Liver (tissue), 9 donors: ENCODE measurements around the gene DIP2B. TPM values are rescaled to one million over a fixed set of nuclear protein-coding genes. Genes with fewer than 3 reads are reported as not detected.

Experiments used
- DNase-seq: peaks from one replicate; pipeline ENCODE4 v3.0.0-alpha.2; 2017; ENCODE audit warnings: low spot score
- H3K27ac ChIP-seq, 2 donors: one replicate each; pipeline ENCODE4 v1.7.0; 2013; ENCODE audit warnings: inconsistent platforms in 2 of 2, low read length in 2 of 2, control low read depth in 1 of 2, low read depth in 1 of 2, mild to moderate bottlenecking in 1 of 2
- H3K27me3 ChIP-seq, 4 donors: one replicate each; pipeline versions ENCODE4 v1.6.1 to v1.7.0; 2013; ENCODE audit warnings: low read length in 3 of 4, inconsistent platforms in 1 of 4, mild to moderate bottlenecking in 1 of 4, moderate library complexity in 1 of 4; ENCODE audit not compliant: control insufficient read depth in 4 of 4, insufficient read depth in 4 of 4
- H3K36me3 ChIP-seq, 4 donors: one replicate each; pipeline versions ENCODE4 v1.6.1 to v1.7.0; 2013; ENCODE audit warnings: low read length in 3 of 4, mild to moderate bottlenecking in 3 of 4, low read depth in 1 of 4, moderate library complexity in 1 of 4; ENCODE audit not compliant: control insufficient read depth in 4 of 4, insufficient read depth in 3 of 4
- H3K4me1 ChIP-seq, 4 donors: one replicate each; pipeline versions ENCODE4 v1.6.1 to v1.7.0; 2013; ENCODE audit warnings: low read length in 3 of 4, mild to moderate bottlenecking in 3 of 4, moderate library complexity in 1 of 4; ENCODE audit not compliant: control insufficient read depth in 4 of 4, insufficient read depth in 4 of 4
- H3K4me3 ChIP-seq, 3 donors: one replicate each; pipeline versions ENCODE4 v1.6.1 to v1.7.0; 2013; ENCODE audit warnings: low read length in 3 of 3, control low read depth in 1 of 3, low read depth in 1 of 3, mild to moderate bottlenecking in 1 of 3
- H3K9ac ChIP-seq, 2 donors: one replicate each; pipeline ENCODE4 v1.7.0; 2013; ENCODE audit warnings: low read length in 2 of 2, mild to moderate bottlenecking in 2 of 2, moderate library complexity in 2 of 2, control low read depth in 1 of 2, low read depth in 1 of 2
- H3K9me3 ChIP-seq, 4 donors: one replicate each; pipeline versions ENCODE4 v1.6.1 to v1.7.0; 2013; ENCODE audit warnings: low read length in 3 of 4; ENCODE audit not compliant: control insufficient read depth in 4 of 4
- EGR1 ChIP-seq, 2 donors: IDR thresholded peaks; 2 replicates each; pipeline ENCODE4 v1.6.1; 2016 to 2018; ENCODE audit warnings: antibody characterized with exemption in 2 of 2, low read depth in 2 of 2
- FOXA1 ChIP-seq: IDR thresholded peaks from 2 replicates; pipeline ENCODE4 v1.6.1; 2016; ENCODE audit warnings: antibody characterized with exemption
- FOXA2 ChIP-seq: IDR thresholded peaks from 2 replicates; pipeline ENCODE4 v1.6.1; 2016; ENCODE audit warnings: antibody characterized with exemption
- GABPA ChIP-seq, 2 donors: IDR thresholded peaks in 1 of 2; conservative IDR thresholded peaks in 1 of 2; 2 replicates each; pipeline ENCODE4 v1.6.1; 2016; ENCODE audit warnings: antibody characterized with exemption in 2 of 2, mild to moderate bottlenecking in 1 of 2, moderate library complexity in 1 of 2
- HNF4A ChIP-seq, 2 donors: conservative IDR thresholded peaks; 2 replicates each; pipeline ENCODE4 v1.6.1; 2016; ENCODE audit warnings: antibody characterized with exemption in 2 of 2, mild to moderate bottlenecking in 2 of 2
- HNF4G ChIP-seq: IDR thresholded peaks from 2 replicates; pipeline ENCODE4 v1.6.1; 2016; ENCODE audit warnings: antibody characterized with exemption
- JUND ChIP-seq, 2 donors: IDR thresholded peaks; 2 replicates each; pipeline ENCODE4 v1.6.1; 2016; ENCODE audit warnings: antibody characterized with exemption in 2 of 2
- NR2F2 ChIP-seq: IDR thresholded peaks from 2 replicates; pipeline ENCODE4 v1.6.1; 2016; ENCODE audit warnings: antibody characterized with exemption
- RAD21 ChIP-seq, 2 donors: IDR thresholded peaks; 2 replicates each; pipeline ENCODE4 v1.6.1; 2016; ENCODE audit warnings: antibody characterized with exemption in 2 of 2, mild to moderate bottlenecking in 2 of 2
- RXRA ChIP-seq, 2 donors: IDR thresholded peaks; 2 replicates each; pipeline ENCODE4 v1.6.1; 2017 to 2018; ENCODE audit warnings: antibody characterized with exemption in 2 of 2, mild to moderate bottlenecking in 1 of 2
- SP1 ChIP-seq: IDR thresholded peaks from 2 replicates; pipeline ENCODE4 v1.6.1; 2018; ENCODE audit warnings: antibody characterized with exemption, mild to moderate bottlenecking
- TAF1 ChIP-seq: conservative IDR thresholded peaks from 2 replicates; pipeline ENCODE4 v1.6.1; 2016; ENCODE audit warnings: antibody characterized with exemption, mild to moderate bottlenecking
- YY1 ChIP-seq: IDR thresholded peaks from 2 replicates; pipeline ENCODE4 v1.6.1; 2016; ENCODE audit warnings: antibody characterized with exemption, mild to moderate bottlenecking
- polyA plus RNA-seq, 2 donors: library from polyadenylated mRNA; stranded (reverse) in 1 of 2; unstranded in 1 of 2; fragments of 200-250 nt in 1 of 2; fragments of >200 nt in 1 of 2; fragmentation: Nextera tagmentation in 1 of 2; extraction: Ambion mirVana in 1 of 2; gene quantifications; one replicate each; pipeline versions ENCODE4 v1.2.1 to v1.2.3, GENCODE V29; 2013 to 2015
- total RNA-seq, 2 donors: library from RNA; depleted of rRNA; stranded (reverse); fragments of >200 nt; gene quantifications; one replicate each; pipeline ENCODE4 v1.2.3, GENCODE V29; 2014
- TF ChIP-seq, protein P1 (sequence below): IDR thresholded peaks from 2 replicates; pipeline ENCODE4 v1.6.1; 2016; ENCODE audit warnings: antibody characterized with exemption
- TF ChIP-seq, protein P2 (sequence below): IDR thresholded peaks from 2 replicates; pipeline ENCODE4 v1.6.1; 2016; ENCODE audit warnings: antibody characterized with exemption
- TF ChIP-seq, protein P3 (sequence below): IDR thresholded peaks from 2 replicates; pipeline ENCODE4 v1.6.1; 2016; ENCODE audit warnings: antibody characterized with exemption, mild to moderate bottlenecking
- TF ChIP-seq, protein P4 (sequence below): fragments of 150-350 bp; IDR thresholded peaks from 2 replicates; pipeline ENCODE4 v1.5.1; 2017; ENCODE audit warnings: improper control_type of control experiment, low read depth, low read length; ENCODE audit not compliant: missing input control
- TF ChIP-seq, protein P5 (sequence below): IDR thresholded peaks from 2 replicates; pipeline ENCODE4 v1.6.1; 2016; ENCODE audit warnings: antibody characterized with exemption
- donor health status: healthy.
- donor health status: healthy.
- donor health status: healthy.
- donor health status: healthy.
- donor health status: healthy.

The DIP2B gene
- total and polyA plus RNA-seq, 4 donors = 4.8 to 30.7 (median 13.8) TPM

DNA sequence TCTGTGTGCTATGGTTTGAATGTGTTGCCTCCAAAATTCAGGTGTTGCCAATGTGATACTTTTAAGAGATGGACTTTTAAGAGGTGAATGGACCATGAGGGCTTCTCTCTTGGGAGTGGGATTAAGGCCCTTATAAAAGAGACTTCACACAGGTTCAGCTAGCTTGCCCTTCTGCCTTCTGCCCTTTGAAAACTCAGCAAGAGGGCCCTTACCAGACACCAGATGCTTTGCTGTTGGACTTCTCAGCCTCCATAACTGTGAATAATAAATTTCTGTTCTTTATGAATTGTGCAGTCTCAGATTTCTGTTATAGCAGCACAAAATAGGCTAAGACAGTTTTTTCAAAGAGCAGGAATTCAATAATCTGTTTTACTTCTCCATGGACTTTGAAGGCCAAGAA lies 86.1 kb downstream of the DIP2B start:
- Histone ChIP-seq H3K9me3 (no peaks in the 10 kb centered on the region), H3K4me3 (no peak overlapping the region), H3K27me3 (no peaks in the 10 kb centered on the region), H3K4me1 (peaks cover 1 to 7% (median 3%) of the 10 kb centered on the region in 4 donors), H3K27ac (no peak overlapping the region), H3K36me3 (no peaks in the 10 kb centered on the region), H3K9ac (no peak overlapping the region)
- DNase-seq = no peak
- no peak for TF ChIP-seq FOXA2
- TF ChIP-seq GABPA (IDR thresholded peaks at IDR 0.05 in 1 of 2, conservative IDR thresholded peaks at IDR 0.05 in 1 of 2) = no peak
- no peak for TF ChIP-seq EGR1 (IDR thresholded peaks at IDR 0.05; ENCODE audit: low read depth in 2 of 2)
- TF ChIP-seq, protein P1, sequence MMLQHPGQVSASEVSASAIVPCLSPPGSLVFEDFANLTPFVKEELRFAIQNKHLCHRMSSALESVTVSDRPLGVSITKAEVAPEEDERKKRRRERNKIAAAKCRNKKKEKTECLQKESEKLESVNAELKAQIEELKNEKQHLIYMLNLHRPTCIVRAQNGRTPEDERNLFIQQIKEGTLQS = no peak
- no peak for TF ChIP-seq RXRA (IDR thresholded peaks at IDR 0.05)
- TF ChIP-seq NR2F2 = no peak
- TF ChIP-seq, protein P2, sequence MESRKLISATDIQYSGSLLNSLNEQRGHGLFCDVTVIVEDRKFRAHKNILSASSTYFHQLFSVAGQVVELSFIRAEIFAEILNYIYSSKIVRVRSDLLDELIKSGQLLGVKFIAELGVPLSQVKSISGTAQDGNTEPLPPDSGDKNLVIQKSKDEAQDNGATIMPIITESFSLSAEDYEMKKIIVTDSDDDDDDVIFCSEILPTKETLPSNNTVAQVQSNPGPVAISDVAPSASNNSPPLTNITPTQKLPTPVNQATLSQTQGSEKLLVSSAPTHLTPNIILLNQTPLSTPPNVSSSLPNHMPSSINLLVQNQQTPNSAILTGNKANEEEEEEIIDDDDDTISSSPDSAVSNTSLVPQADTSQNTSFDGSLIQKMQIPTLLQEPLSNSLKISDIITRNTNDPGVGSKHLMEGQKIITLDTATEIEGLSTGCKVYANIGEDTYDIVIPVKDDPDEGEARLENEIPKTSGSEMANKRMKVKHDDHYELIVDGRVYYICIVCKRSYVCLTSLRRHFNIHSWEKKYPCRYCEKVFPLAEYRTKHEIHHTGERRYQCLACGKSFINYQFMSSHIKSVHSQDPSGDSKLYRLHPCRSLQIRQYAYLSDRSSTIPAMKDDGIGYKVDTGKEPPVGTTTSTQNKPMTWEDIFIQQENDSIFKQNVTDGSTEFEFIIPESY = no peak
- TF ChIP-seq, protein P3, sequence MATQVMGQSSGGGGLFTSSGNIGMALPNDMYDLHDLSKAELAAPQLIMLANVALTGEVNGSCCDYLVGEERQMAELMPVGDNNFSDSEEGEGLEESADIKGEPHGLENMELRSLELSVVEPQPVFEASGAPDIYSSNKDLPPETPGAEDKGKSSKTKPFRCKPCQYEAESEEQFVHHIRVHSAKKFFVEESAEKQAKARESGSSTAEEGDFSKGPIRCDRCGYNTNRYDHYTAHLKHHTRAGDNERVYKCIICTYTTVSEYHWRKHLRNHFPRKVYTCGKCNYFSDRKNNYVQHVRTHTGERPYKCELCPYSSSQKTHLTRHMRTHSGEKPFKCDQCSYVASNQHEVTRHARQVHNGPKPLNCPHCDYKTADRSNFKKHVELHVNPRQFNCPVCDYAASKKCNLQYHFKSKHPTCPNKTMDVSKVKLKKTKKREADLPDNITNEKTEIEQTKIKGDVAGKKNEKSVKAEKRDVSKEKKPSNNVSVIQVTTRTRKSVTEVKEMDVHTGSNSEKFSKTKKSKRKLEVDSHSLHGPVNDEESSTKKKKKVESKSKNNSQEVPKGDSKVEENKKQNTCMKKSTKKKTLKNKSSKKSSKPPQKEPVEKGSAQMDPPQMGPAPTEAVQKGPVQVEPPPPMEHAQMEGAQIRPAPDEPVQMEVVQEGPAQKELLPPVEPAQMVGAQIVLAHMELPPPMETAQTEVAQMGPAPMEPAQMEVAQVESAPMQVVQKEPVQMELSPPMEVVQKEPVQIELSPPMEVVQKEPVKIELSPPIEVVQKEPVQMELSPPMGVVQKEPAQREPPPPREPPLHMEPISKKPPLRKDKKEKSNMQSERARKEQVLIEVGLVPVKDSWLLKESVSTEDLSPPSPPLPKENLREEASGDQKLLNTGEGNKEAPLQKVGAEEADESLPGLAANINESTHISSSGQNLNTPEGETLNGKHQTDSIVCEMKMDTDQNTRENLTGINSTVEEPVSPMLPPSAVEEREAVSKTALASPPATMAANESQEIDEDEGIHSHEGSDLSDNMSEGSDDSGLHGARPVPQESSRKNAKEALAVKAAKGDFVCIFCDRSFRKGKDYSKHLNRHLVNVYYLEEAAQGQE = no peak
- TF ChIP-seq HNF4G = no peak
- no peak for TF ChIP-seq HNF4A (conservative IDR thresholded peaks at IDR 0.05)
- TF ChIP-seq, protein P4, sequence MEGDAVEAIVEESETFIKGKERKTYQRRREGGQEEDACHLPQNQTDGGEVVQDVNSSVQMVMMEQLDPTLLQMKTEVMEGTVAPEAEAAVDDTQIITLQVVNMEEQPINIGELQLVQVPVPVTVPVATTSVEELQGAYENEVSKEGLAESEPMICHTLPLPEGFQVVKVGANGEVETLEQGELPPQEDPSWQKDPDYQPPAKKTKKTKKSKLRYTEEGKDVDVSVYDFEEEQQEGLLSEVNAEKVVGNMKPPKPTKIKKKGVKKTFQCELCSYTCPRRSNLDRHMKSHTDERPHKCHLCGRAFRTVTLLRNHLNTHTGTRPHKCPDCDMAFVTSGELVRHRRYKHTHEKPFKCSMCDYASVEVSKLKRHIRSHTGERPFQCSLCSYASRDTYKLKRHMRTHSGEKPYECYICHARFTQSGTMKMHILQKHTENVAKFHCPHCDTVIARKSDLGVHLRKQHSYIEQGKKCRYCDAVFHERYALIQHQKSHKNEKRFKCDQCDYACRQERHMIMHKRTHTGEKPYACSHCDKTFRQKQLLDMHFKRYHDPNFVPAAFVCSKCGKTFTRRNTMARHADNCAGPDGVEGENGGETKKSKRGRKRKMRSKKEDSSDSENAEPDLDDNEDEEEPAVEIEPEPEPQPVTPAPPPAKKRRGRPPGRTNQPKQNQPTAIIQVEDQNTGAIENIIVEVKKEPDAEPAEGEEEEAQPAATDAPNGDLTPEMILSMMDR = no peak
- TF ChIP-seq TAF1 = no peak
- no peak for TF ChIP-seq JUND (IDR thresholded peaks at IDR 0.05)
- TF ChIP-seq YY1 = no peak
- TF ChIP-seq SP1 = no peak
- TF ChIP-seq FOXA1 = no peak
- TF ChIP-seq RAD21 (IDR thresholded peaks at IDR 0.05) = no peak
- TF ChIP-seq, protein P5, sequence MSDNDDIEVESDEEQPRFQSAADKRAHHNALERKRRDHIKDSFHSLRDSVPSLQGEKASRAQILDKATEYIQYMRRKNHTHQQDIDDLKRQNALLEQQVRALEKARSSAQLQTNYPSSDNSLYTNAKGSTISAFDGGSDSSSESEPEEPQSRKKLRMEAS = no peak
